Measurements from ENCODE around the gene KLF16. TPM values are rescaled to one million over a fixed set of nuclear protein-coding genes. Genes with fewer than 3 reads are reported as not detected.

KLF16 gene
- polyA plus RNA-seq, 3 donors: 0.51 to 23.3 (median 0.67) TPM

GRCh38 chr19:1841209-1841924 is 22.0 kb downstream of the KLF16 start:
- H3K27me3 ChIP-seq (ENCODE audit: control insufficient read depth in 2 of 2, insufficient read depth in 2 of 2, low read length in 2 of 2): no peaks in the 10 kb centered on the region
- WGBS (ENCODE audit: insufficient coverage): 93% methylated on average over 23 of the region's 35 CpGs

DNA sequence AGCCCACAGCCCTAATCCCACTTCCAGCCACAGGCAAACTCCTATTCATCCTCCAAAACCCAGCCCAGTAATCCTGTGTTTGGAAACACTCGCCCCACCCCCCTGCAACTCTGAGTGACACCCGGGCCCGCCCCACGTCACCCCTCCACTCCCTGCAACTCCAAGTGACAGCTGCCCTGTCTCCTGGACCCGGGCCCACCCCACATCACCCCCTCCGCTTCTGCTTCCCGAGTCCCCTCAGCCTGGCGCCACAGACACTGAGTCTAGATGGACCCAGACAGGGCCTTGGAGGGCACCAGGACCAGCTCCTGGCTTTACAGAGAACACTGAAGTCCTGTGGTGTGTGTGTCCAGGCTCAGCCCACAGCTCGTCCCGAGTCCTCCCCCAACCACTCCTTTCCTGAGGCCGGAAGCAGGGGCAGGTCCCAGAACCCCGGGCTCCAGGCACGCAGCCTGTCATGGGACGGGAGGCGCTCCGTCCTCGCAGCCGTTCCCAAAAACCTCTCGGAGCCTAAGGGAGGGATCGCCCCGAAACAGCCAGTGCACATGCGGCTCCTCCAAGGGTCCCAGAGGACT is 22.8 kb downstream of the KLF16 start:
- Histone ChIP-seq H3K9ac (ENCODE audit: insufficient read depth, low read length, poor library complexity, severe bottlenecking) (no peak overlapping the region), H4K20me1 (ENCODE audit: insufficient read depth, low read length) (peaks cover 100% of the 10 kb centered on the region), H3K4me2 (replicated peaks; ENCODE audit: extremely low read depth, low read length, poor library complexity, severe bottlenecking) (no peak overlapping the region), H3K27me3 (ENCODE audit: control insufficient read depth in 2 of 2, insufficient read depth in 2 of 2, low read length in 2 of 2) (no peaks in the 10 kb centered on the region), H2AFZ (ENCODE audit: insufficient read depth, low read depth, low read length, poor library complexity, severe bottlenecking) (no peak overlapping the region), H3K79me2 (ENCODE audit: insufficient read depth, low read length) (peaks cover 100% of the 10 kb centered on the region), H3K9me3 (replicated peaks in 1 of 2; ENCODE audit: control insufficient read depth in 1 of 2, insufficient read depth in 1 of 2, low read length in 2 of 2) (no peaks in the 10 kb centered on the region), H3K4me3 (replicated peaks in 1 of 3; ENCODE audit: low read depth in 2 of 3, low read length in 3 of 3) (no peak overlapping the region), H3K4me1 (ENCODE audit: control insufficient read depth in 1 of 2, insufficient read depth in 2 of 2, low read length in 2 of 2) (peaks cover 13 to 30% of the 10 kb centered on the region in 2 donors), H3K36me3 (replicated peaks in 1 of 2; ENCODE audit: control insufficient read depth in 1 of 2, insufficient read depth in 2 of 2, low read length in 2 of 2) (peaks cover 11 to 24% of the 10 kb centered on the region in 2 donors), H3K27ac (ENCODE audit: low read depth in 1 of 2, low read length in 2 of 2) (peak overlapping the region in 1 of 2 donors; percentile 31)
- WGBS (ENCODE audit: insufficient coverage): 77% methylated on average over 22 of the region's 22 CpGs
- no peak overlapping the region for H3K4me3 Mint-ChIP-seq
- H3K27me3 Mint-ChIP-seq (ENCODE audit: low read depth in 3 of 3): no peaks in the 10 kb centered on the region
- H3K36me3 Mint-ChIP-seq: peaks cover 6 to 49% of the 10 kb centered on the region in 2 donors
- H3K4me1 Mint-ChIP-seq: peaks cover 38% of the 10 kb centered on the region
- peak overlapping the region in 3 of 7 donors; percentile 19 to 63 (median 58) for H3K27ac Mint-ChIP-seq
- TF ChIP-seq, protein P1, sequence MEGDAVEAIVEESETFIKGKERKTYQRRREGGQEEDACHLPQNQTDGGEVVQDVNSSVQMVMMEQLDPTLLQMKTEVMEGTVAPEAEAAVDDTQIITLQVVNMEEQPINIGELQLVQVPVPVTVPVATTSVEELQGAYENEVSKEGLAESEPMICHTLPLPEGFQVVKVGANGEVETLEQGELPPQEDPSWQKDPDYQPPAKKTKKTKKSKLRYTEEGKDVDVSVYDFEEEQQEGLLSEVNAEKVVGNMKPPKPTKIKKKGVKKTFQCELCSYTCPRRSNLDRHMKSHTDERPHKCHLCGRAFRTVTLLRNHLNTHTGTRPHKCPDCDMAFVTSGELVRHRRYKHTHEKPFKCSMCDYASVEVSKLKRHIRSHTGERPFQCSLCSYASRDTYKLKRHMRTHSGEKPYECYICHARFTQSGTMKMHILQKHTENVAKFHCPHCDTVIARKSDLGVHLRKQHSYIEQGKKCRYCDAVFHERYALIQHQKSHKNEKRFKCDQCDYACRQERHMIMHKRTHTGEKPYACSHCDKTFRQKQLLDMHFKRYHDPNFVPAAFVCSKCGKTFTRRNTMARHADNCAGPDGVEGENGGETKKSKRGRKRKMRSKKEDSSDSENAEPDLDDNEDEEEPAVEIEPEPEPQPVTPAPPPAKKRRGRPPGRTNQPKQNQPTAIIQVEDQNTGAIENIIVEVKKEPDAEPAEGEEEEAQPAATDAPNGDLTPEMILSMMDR (IDR thresholded peaks at IDR 0.05): no peak
- no peak for DNase-seq
- no peaks in the 10 kb centered on the region for H3K9me3 Mint-ChIP-seq
- intact Hi-C loops (cut with micrococcal nuclease): no loop called here

More at GRCh38 chr19:1841209-1841924, 22.0 kb downstream of the KLF16 start:
- no peak overlapping the region for H3K9ac ChIP-seq (ENCODE audit: insufficient read depth, low read length, poor library complexity, severe bottlenecking)
- peaks cover 9 to 53% of the 10 kb centered on the region in 2 donors for H3K36me3 Mint-ChIP-seq
- peaks cover 15 to 37% of the 10 kb centered on the region in 2 donors for H3K4me1 ChIP-seq (ENCODE audit: control insufficient read depth in 1 of 2, insufficient read depth in 2 of 2, low read length in 2 of 2)
- DNase-seq: no peak
- peaks cover 0 to 1% (median 0%) of the 10 kb centered on the region in 3 donors for H3K27me3 Mint-ChIP-seq (ENCODE audit: low read depth in 3 of 3)
- intact Hi-C loops (cut with micrococcal nuclease): no loop called here
- no peaks in the 10 kb centered on the region for H3K9me3 ChIP-seq (replicated peaks in 1 of 2; ENCODE audit: control insufficient read depth in 1 of 2, insufficient read depth in 1 of 2, low read length in 2 of 2)
- no peak overlapping the region for H3K4me2 ChIP-seq (replicated peaks; ENCODE audit: extremely low read depth, low read length, poor library complexity, severe bottlenecking)
- H3K4me3 ChIP-seq (replicated peaks in 1 of 3; ENCODE audit: low read depth in 2 of 3, low read length in 3 of 3): no peak overlapping the region
- H4K20me1 ChIP-seq (ENCODE audit: insufficient read depth, low read length): peaks cover 100% of the 10 kb centered on the region
- no peak overlapping the region for H3K27ac ChIP-seq (ENCODE audit: low read depth in 1 of 2, low read length in 2 of 2)
- peaks cover 46% of the 10 kb centered on the region for H3K4me1 Mint-ChIP-seq
- peaks cover 11 to 30% of the 10 kb centered on the region in 2 donors for H3K36me3 ChIP-seq (replicated peaks in 1 of 2; ENCODE audit: control insufficient read depth in 1 of 2, insufficient read depth in 2 of 2, low read length in 2 of 2)
- TF ChIP-seq, protein P1 (IDR thresholded peaks at IDR 0.05): no peak
- no peak overlapping the region for H2AFZ ChIP-seq (ENCODE audit: insufficient read depth, low read depth, low read length, poor library complexity, severe bottlenecking)
- peak overlapping the region in 1 of 7 donors; percentile 67 for H3K27ac Mint-ChIP-seq
- peaks cover 100% of the 10 kb centered on the region for H3K79me2 ChIP-seq (ENCODE audit: insufficient read depth, low read length)
- no peak overlapping the region for H3K4me3 Mint-ChIP-seq
- H3K9me3 Mint-ChIP-seq: no peaks in the 10 kb centered on the region
